Body of pancreas (tissue), 4 donors: ENCODE results near the gene SENP3.

Source experiments
- CTCF ChIP-seq, 7 experiments: fragments of 450-650 bp in 4 of 7; fragments of 200-600 bp in 3 of 7; sonication (generic) in 3 of 7; IDR thresholded peaks; one replicate each; pipeline ENCODE4 v1.5.1; 2016 to 2019; ENCODE audit warnings: antibody characterized with exemption in 7 of 7
- POLR2A ChIP-seq, 3 donors: fragments of 450-650 bp; IDR thresholded peaks; one replicate each; pipeline ENCODE4 v1.6.1; 2016; ENCODE audit warnings: antibody characterized with exemption in 3 of 3, mild to moderate bottlenecking in 2 of 3

DNA sequence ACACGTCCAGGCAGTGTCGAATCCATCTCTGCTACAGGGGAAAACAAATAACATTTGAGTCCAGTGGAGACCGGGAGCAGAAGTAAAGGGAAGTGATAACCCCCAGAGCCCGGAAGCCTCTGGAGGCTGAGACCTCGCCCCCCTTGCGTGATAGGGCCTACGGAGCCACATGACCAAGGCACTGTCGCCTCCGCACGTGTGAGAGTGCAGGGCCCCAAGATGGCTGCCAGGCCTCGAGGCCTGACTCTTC lies 10.5 kb downstream of the SENP3 start:
- TF ChIP-seq CTCF (IDR thresholded peaks at IDR 0.05) (no peak), POLR2A (IDR thresholded peaks at IDR 0.05) (no peak)
